NCI-H2081 treated with DMSO at 0.1 percent for 48 hours (cell line): Measurements from ENCODE around the gene MUC20.
"Not testable (repeated sequence)": the region's sequence is repeated elsewhere in the genome, so short reads cannot be mapped to it uniquely, and the experiment has no call there.

Experiments used
- DNase-seq: peaks from one replicate; lab custom pipeline; 2025; lab: John Stamatoyannopoulos, UW

MUC20 gene

DNA sequence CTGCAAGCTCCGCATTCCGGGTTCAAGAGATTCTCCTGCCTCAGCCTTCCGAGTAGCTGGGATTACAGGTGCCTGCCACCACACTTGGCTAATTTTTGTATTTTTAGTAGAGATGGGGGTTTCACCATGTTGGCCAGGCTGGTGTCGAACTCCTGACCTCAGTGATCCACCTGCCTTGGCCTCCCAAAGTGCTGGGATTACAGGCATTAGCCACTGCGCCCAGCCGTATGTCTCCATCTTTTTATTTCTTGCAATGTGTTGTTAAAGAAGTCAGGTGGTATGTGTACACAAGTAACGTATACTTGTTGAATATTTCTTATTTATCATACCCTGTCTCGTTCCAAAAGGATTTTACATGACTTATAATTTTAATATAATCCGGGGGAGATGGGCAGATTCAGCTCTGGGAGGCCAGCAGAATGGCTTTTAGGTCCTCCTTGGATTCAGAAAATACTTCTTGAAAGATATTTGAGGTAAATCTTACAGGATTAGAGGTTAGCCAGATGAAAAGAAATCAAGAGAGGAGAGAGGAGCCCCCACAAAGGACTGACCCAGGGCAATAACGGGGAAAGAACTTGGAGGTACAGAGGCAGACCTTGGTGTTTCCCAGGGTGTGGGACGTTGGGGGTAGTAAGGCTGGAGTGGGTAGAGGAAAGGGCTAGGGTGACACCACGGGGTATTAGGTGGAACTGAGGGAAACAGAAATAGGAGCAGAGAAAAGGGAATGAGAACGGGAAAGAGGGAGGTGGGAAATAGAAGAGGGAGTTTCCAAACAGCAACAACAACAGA, 27.2 kb upstream of the MUC20 start:
- DNase-seq = no peak

GRCh38 chr3:195694217-195695076, 26.3 kb upstream of the MUC20 start:
- not testable (repeated sequence) for DNase-seq

DNA sequence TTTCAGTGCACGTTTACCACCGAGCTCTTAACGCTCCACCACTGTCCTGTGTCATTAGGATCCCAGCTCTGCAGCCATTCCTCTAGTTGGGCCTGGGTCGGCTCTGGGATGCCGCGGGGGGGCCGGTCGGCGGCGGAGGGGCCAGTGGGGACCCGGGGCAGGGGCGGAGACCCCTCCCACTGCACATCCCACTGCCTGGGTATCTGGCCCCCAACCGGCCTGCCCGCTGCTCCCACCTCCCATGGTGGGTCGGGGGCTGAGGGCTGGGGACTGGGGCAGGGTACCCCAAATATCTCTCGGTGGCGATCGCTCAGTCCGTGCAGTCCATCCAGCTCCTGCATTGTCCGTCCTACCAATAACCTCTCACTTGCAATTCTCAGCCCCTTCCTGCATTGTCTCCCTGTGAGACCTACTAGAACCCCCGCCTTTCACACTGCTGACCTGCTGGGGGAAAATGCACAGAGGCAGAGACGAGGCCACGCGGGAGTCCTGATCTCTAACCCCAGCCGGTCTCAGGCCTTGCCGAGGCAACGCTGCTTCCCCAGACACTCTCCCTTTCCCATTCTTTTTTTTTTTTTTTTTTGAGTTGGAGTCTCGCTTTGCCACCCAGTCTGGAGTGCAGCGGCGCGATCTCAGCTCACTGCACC, 24.0 kb upstream of the MUC20 start:
- no peak for DNase-seq

DNA sequence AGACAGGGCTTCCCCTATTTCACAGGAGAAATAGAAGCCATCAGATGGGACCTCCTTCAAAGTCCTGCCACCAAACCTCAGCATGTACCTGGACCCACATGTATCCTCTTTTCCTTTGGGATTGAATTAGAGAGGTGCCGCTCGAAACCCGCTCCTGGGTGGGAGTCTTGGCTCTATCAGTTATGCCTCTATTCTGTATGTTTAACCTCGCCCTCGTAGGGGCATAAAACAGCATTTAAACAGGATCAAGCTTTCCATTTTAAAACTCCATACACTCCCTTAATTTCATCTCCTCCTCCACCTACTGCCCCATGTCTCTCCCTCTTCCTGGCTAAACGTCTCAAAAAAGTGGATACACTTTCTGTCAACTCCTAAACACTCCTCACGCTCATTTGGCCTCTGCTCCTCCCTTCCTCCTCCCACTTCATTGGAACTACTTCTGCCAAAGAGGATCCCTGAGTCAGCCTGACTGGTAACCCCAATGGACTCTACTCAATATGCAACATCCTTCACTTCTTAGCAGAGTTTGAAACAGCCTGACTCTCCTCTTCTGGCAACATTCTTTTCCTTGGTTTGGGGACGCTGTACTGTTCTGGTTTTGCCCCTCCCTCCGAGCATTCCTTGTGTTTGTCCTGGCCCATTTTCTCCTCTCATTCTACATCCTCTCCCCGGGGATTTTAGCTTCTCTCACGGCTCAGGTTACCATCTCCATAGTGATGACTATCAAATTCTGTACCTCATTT, 23.0 kb upstream of the MUC20 start:
- DNase-seq = no peak

GRCh38 chr3:195698325-195698646, 22.5 kb upstream of the MUC20 start:
- DNase-seq = no peak

GRCh38 chr3:195698647-195699387, 22.0 kb upstream of the MUC20 start:
- no peak for DNase-seq

DNA sequence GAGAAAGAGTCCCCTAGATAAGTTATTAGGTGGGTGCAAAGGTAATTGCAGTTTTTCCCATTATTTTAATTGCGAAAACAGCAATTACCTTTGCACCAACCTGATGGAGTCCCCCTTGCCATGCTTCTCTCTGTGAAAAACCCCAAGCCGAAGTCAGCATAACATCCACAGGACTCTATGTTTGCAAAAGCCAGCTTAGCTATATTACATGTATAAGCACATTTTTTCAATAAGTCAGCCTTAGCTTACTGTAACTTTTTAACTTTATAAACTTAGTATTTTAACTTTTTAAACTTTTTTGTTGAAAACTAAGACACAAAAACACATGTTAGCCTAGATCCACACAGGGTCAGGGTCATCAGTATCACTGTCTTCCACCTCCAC, 21.4 kb upstream of the MUC20 start:
- DNase-seq = no peak

GRCh38 chr3:195699860-195700259, 20.9 kb upstream of the MUC20 start:
- no peak for DNase-seq

- DNase-seq = no peak
These were observed 20.5 kb upstream of the MUC20 start for GRCh38 chr3:195700319-195700718.

DNA sequence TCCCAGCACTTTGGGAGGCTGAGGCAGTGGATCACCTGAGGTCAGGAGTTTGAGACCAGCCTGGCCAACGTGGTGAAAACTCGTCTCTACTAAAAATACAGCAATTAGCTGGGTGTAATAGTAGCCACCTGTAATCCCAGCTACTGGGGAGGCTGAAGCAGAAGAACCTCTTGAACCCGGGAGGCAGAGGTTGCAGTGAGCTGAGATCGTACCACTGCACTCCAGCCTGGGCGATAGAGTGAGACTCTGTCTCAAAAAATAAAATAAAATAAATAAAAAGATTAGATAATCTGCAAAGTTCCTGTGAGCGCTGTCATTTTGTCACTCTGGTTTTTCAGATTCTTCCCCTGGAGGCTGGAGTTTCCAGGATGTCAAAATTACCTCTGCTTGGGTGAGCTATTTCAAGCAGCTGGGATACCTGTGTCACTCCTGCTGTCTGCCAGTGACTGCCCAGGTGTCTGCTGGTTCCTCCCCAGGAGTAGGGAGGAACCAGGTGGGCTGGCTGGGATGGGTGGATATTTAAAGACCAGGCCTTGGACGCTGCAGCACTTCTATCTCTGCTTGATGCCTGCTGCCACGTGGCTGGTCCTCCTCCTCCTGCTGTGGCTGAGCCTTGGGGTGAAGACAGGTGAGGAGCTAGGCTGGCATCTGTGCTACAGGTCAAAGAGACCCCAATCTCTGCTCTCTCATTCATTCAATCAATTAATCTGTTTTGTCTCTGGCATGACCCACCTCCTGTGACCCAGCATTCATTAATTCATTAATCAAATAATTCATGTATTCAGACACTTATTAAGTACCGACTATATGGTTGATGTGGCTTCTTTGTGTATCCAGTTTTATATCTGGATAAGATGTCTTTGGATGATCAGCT, 19.5 kb upstream of the MUC20 start:
- no peak for DNase-seq

DNA sequence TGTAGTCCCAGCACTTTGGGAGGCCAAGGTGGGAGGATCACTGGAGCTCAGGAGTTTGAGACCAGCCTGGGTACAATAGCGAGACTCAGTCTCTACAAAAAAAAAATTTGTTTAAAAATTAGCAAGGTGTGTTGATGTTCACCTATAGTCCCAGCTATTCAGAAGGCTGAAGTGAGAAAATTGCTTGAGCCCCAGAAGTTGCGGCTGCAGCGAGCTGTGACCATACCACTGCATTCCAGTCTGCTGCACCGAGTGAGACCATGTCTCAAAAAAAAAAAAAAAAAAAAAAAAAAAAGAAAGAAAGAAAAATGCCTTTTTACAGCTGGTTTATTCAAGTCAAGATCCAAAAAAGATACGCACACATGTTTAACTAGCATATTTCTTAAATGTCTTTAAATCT, 17.0 kb upstream of the MUC20 start:
- DNase-seq = no peak

GRCh38 chr3:195704433-195704999, 16.3 kb upstream of the MUC20 start:
- no peak for DNase-seq

DNA sequence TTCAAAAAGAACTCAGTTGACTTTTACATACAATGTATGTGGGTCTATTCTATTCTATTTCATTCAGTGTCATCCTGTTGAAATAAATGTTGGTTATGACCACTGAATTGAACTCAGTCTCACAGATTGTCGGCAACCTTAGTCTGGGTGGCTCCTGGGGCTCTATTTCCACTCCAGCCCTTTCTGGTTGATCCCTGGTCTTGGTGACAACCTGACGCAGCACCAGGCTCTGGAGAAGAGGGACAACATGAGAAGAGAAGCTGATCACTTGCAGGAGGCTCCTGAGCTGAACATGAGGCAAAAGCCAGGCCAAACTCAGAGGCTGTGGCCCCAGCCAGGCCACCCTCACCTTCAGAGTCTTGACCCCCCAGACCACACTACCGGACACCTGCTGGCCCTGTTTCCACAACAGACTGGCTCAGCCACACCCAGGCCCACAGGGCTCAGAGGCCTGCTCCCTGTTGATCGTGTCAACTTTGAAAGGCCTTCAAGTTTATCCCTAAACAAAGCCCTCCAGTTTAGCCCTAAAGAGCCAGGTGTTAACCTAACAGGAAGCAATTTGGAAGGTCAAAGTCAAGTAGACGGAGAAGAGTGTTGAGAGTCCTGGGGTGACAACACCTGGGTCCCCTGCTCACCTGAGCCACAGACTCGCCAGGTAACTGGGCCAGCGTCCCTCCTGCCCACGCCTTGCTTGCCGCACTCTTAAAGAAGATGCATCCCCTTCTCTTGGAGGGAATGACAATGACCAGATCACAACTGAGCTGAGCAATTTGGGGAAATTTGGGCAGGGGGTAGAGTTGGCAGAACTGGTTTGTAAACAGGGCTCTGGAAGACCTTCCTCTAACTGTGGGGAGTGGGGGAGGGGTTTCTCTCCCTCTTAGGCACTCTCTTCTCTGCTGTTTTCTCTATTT, 15.4 kb upstream of the MUC20 start:
- no peak for DNase-seq

DNA sequence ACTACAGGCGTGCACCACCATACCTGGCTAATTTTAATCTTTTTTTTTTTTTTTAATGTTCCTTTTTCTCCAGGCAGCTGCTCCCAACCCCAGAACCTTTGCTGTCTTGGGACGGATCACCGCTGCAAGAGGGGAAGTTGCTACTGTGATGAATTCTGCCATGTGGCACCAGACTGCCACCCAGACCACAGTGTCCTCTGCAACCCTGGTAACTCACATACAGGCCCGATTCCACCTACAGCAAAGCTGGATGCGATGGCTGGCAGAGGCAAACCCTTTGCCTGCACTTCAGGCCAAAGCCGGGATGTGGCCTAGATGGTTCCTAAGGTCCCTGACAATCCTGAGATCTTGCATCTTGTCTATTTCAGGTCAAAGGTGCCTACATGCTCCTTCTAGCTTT, 12.7 kb upstream of the MUC20 start:
- DNase-seq = no peak

GRCh38 chr3:195708626-195709481, 11.9 kb upstream of the MUC20 start:
- DNase-seq = no peak

GRCh38 chr3:195709676-195710085, 11.1 kb upstream of the MUC20 start:
- DNase-seq = no peak

- DNase-seq = not testable (repeated sequence)
These were observed 10.5 kb upstream of the MUC20 start for GRCh38 chr3:195710126-195710905.
